GM21367 (cell line): ENCODE data around the gene EPS15.

Experiments
- ATAC-seq: cut with Tn5 transposase; IDR thresholded peaks from one replicate; pipeline ENCODE4 v1.9.1; 2021; ENCODE audit not compliant: unreplicated experiment

The EPS15 gene

DNA sequence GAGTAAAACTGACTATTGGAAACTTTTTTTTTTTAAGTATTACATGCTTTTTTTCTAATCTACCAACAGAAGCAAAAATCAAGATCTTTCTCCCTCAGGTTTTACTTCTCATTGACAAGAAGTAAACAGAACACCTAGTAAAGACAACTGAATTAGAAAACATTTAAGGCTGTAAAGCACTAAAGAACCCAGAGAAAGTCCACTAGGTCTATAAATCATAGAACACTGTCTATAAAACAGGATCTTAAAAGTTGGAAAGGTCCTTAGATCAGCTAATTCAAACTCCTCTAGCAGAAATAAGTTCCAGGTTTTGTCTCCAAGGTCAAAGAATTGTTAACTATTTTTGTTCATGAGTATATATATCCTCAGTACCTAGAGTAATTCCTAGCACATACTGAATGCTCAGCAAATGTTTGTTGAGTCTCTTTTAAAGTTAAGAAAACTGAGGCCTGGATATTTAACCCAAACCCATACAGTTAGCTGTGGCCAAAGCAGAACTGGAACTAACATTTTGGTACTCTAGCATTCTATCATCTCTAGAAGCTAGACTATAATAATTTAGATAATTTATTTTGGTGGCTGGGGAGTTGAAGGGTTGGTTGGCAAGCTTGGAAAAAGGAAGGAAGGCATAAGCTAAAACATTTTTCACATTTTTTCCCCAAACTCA, 3.0 kb downstream of the EPS15 start:
- no peak for ATAC-seq

DNA sequence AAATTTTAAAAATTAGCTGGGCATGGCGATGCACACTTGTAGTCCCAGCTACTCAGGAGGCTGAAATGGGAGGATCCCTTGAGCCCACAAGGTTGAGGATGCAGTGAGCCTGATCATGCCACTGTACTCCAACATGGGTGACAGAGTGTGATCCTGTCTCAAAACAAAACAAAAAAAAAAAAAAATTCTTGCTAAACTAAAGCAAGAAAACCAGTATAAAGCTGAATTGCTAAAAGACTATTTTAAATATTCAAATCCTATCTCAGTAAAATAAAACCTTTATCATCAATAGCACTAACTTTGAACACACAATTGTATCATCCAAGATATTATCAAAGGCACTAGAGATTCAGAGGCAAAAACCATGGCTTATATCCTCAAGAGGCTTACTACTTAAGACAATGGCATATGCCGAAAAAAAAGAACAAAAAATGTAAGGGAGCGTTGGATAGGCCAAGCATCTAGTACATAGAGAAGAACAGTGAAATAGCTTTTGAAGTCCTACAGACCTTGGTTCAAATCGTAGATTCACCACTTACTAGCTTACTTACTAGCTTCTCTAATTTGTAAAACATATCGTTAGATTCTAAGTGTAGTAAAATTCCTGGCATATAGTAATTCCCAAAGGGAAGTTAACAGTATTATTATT, 3.6 kb downstream of the EPS15 start:
- no peak for ATAC-seq

- ATAC-seq: no peak
These were observed 4.3 kb downstream of the EPS15 start for GRCh38 chr1:51514733-51515132.

DNA sequence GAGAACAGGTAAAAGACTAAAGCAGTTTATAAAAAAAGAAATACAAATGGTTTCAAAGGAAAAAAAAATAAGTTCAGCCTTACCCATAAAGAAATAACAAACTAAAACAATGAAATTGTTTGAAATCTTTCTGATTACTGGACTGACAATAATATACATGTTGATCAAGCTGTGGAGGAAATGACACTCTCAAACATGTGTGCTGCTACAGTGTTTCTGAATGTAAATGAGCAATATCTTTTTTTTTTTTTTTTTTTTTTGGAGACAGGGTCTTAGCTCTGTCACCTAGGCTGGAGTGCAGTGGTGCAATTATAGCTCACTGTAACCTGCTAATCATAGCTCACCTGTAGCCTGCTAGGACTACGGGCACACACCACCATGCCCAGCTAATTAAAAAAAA, 6.5 kb downstream of the EPS15 start:
- no peak for ATAC-seq

- ATAC-seq: no peak
These were observed 6.9 kb downstream of the EPS15 start for GRCh38 chr1:51512120-51512519.

- no peak for ATAC-seq
These were observed 9.3 kb downstream of the EPS15 start for GRCh38 chr1:51509773-51510172.

GRCh38 chr1:51506537-51506936, 12.5 kb downstream of the EPS15 start:
- no peak for ATAC-seq

- no peak for ATAC-seq
These were observed 14.1 kb downstream of the EPS15 start for GRCh38 chr1:51504806-51505525.

- peak; percentile 44 for ATAC-seq
These were observed 17.8 kb downstream of the EPS15 start for GRCh38 chr1:51501218-51501630.

GRCh38 chr1:51499694-51500093, 19.4 kb downstream of the EPS15 start:
- ATAC-seq: no peak

- no peak for ATAC-seq
These were observed 20.1 kb downstream of the EPS15 start for GRCh38 chr1:51498924-51499323.

DNA sequence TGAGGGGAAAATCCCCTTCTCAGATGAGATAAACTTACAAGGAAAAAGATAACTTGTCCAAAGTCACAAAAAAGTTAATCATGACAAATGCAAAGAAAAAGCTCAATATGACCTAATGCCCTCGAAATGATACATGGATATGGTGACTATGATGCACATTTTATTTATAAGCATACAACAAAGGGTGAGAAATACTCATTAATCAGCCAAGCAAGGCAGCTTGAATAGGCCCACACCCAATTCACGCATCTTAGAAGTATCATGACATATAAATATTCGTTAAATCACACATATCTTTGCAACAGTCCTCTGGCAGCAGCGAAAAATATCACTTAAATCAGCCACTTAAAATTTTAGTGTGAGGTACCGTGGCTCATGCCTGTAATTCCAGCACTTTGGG, 21.7 kb downstream of the EPS15 start:
- ATAC-seq: no peak

DNA sequence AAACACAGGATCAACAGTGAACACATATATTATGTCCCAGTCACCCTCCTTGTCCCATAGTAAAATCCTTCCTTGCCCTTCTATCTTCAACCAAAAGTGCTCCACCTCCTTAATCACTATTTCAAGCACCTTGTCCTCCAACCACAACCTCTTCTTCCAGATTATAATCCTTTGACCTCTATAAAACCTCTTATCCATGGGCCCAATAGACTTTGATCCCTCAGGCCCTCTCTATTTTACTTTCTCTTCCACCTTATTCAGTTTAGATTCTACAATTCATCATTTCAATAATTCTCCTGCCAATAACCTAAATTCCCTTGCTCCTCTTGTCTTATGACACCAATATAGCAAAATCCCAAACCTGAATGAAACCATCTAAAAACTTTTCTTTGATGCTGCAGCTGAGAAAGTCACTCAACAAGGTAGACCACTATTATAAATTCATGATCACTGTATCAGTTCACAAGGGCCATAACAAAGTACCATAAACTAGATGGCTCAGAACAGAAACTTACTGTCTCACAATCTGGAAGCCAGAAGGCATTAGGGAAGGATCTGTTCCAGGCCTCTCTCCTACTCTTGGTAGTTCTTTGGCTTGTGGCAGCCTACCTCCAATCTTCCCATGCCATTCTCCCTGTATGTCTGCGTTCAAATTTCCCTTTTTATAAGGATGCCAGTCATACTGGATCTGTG, 24.8 kb downstream of the EPS15 start:
- no peak for ATAC-seq

DNA sequence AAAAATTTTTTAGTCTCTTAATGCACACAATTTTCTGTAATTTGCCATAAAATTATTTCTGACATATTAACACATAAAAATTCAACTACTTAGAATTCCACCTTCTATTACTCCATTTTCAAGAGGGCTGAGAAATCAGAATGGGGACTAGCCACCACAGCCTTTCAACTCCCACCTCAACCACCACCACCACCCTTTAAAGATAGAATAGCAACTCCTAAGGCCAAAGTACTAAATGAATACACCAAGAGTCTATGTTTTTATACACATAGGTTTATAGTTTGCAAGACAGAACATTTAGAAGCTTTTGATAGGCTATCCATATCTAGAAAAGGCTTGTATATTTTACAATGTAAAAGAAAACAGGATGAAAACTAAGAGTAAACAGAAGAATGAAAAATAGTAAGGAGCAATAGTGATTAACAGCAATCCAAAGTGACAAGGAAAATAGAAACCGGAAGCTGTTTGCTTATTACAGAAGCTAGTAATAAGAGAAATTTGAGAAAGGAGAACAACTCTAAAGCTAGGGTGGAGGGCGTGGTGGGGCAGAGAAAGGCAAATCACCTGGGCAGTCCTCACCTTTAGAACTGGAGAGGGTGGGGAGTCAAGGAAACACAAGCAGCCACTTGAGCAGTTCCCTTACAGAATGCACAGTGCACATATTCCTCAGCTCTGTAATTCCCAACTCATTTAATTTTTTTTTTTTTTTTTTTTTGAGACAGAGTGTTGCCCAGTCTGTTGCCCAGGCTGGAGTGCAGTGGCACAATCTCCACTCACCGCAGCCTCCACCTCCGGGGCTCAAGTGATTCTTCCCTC, 27.7 kb downstream of the EPS15 start:
- ATAC-seq: no peak

- no peak for ATAC-seq
These were observed 29.6 kb downstream of the EPS15 start for GRCh38 chr1:51489472-51489871.

GRCh38 chr1:51488372-51489050, 30.6 kb downstream of the EPS15 start:
- no peak for ATAC-seq

DNA sequence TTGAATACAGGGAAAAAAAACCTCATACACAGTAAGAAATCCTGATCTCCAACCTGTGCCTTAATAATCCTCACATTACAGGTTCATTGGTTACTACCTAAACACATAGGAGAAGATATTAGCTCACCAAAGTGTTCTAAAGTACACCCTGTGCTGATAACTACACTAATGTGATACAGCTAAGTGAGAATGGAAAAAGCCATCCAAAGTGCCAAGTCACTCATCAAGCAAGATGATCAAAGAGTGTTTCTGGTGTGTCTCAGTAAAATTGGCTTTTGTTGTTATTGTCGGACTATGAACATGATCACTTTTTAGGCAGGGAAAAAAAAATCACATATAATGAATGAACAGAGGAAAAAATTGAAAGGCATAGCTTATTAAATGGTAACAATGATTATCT, 31.4 kb downstream of the EPS15 start:
- ATAC-seq: no peak

DNA sequence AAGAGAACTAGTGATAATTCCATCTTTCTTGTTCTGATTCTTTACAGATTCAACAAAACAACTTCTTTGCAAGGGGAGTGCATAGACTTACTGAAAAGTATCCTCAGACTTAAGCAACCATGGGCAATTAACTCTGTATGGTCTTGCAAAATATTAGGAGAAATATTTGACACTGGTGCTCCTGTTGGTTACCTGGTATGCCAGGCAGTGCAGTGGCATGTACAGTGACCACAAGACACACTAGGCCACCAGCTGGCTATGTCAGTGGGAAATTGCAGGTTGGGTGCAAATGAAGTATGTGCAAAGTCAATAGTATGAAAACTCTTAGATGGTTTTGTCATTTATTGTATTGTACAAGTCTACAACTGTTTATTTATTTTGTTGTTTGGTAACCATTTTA, 34.5 kb downstream of the EPS15 start:
- ATAC-seq: no peak

DNA sequence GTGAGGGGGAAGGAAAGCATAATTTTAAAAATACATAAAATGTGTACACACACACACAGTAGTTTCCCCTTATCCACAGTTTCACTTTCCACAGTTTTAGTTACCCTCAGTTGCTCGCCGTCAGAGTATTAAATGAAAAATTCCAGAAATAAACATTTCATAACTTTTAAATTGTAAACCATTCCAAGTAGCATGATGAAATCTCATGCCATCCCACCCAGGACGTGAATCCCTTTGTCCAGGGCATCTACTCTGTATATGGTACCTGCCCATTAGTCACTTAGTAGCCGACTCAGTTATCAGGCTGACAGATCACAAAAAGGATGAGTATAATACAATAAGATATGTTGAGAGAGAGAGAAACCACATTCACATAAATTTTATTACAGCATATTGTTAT, 36.2 kb downstream of the EPS15 start:
- no peak for ATAC-seq
